Transverse colon (tissue), 4 donors: Measurements from ENCODE around the gene SETD1B. TPM values are rescaled to one million over a fixed set of nuclear protein-coding genes. Genes with fewer than 3 reads are reported as not detected.

Experiments
- DNase-seq: peaks from one replicate; pipeline ENCODE4 v3.0.0-alpha.2; 2019
- H3K27ac ChIP-seq, 4 donors: fragments of 200-600 bp; sonication (generic); 2 replicates each; pipeline ENCODE4 v1.5.1; 2016 to 2018; ENCODE audit warnings: inconsistent platforms in 4 of 4
- H3K27me3 ChIP-seq: fragments of 200-600 bp; sonication (generic); 2 replicates; pipeline ENCODE4 v1.5.1; 2017; ENCODE audit warnings: inconsistent platforms
- H3K36me3 ChIP-seq, 4 donors: fragments of 200-600 bp; sonication (generic); 2 replicates each; pipeline ENCODE4 v1.5.1; 2017 to 2019; ENCODE audit warnings: inconsistent platforms in 4 of 4
- H3K4me1 ChIP-seq, 4 donors: fragments of 200-600 bp; sonication (generic); 2 replicates each; pipeline ENCODE4 v1.5.1; 2017 to 2020; ENCODE audit warnings: inconsistent platforms in 4 of 4
- H3K4me3 ChIP-seq, 4 donors: fragments of 200-600 bp; sonication (generic); 1 replicate in 1 of 4; 2 replicates in 3 of 4; pipeline versions ENCODE4 v1.5.1 to v1.6.1; 2017 to 2019; ENCODE audit warnings: inconsistent platforms in 4 of 4
- H3K9me3 ChIP-seq, 2 donors: fragments of 200-600 bp; sonication (generic); 2 replicates each; pipeline ENCODE4 v1.5.1; 2017 to 2019; ENCODE audit warnings: inconsistent platforms in 2 of 2
- CTCF ChIP-seq, 5 experiments: fragments of 200-600 bp in 3 of 5; fragments of 450-650 bp in 2 of 5; sonication (generic) in 3 of 5; IDR thresholded peaks; 1 replicate in 2 of 5; 2 replicates in 3 of 5; pipeline ENCODE4 v1.5.1; 2016 to 2017; ENCODE audit warnings: antibody characterized with exemption in 5 of 5, inconsistent platforms in 3 of 5, mild to moderate bottlenecking in 2 of 5, moderate library complexity in 1 of 5
- EP300 ChIP-seq: sonication (generic); formaldehyde crosslinking; IDR thresholded peaks from one replicate; pipeline ENCODE4 v1.6.1; 2017; ENCODE audit warnings: antibody characterized with exemption, low read depth
- POLR2A ChIP-seq: fragments of 450-650 bp; IDR thresholded peaks from one replicate; pipeline ENCODE4 v1.6.1; 2016; ENCODE audit warnings: antibody characterized with exemption, mild to moderate bottlenecking, moderate library complexity
- POLR2AphosphoS5 ChIP-seq, 3 donors: sonication (generic); formaldehyde crosslinking; IDR thresholded peaks; one replicate each; pipeline ENCODE4 v1.6.1; 2016; ENCODE audit warnings: antibody characterized with exemption in 3 of 3
- WGBS, 2 donors: methylation state at CpG; one replicate each; pipeline ENCODE4 v1.1.5; 2018; ENCODE audit warnings: low coverage in 1 of 2; 5-methylcytosine and 5-hydroxymethylcytosine counted together
- in situ Hi-C, 4 donors: fragments of 200-750 bp; cut with MboI; loops; one replicate each; pipeline versions ENCODE4 v1.15.0 to v1.15.1; 2017; ENCODE audit warnings: low sequenced_read_pairs in 3 of 4, low pct_ligation_motif_present in 1 of 4, low pct_unique_long_range_greater_than_20kb in 1 of 4
- intact Hi-C: fragments of 100-400 bp; cut with DNase I; formaldehyde crosslinking; loops from one replicate; pipeline ENCODE4 v1.15.1; 2023; ENCODE audit warnings: low total_unique reads
- total RNA-seq, 4 donors: library from RNA; depleted of rRNA; stranded (reverse); fragments of >200 nt; gene quantifications; one replicate each; pipeline ENCODE4 v1.1.0, GENCODE V29; 2016

Gene SETD1B
- total RNA-seq, 4 donors from 2014 or later, result 13.4 to 39.6 (median 15.2) TPM

- TF ChIP-seq EP300 (peak; percentile 26), POLR2A (no peak), CTCF (IDR thresholded peaks at IDR 0.05) (no peak), POLR2AphosphoS5 (IDR thresholded peaks at IDR 0.05) (peak in 2 of 3 donors; percentile 27 to 65)
- no peaks in the 10 kb centered on the region for H3K36me3 ChIP-seq
- in situ Hi-C loops (loop anchor here in 3 of 4 donors (5.0 to 10.0 kb wide), 3 partner anchors 93 to 100 kb away; partner anchors contain the start of gene PSMD9 (in 1 of the 3)), intact Hi-C loops (loop anchor here (5.0 kb wide), 1 partner anchor 95 kb away; no protein-coding TSS in a partner anchor)
- no peaks in the 10 kb centered on the region for H3K9me3 ChIP-seq
- H3K27me3 ChIP-seq, result no peaks in the 10 kb centered on the region
- DNase-seq, result peak; percentile 81
- H3K27ac ChIP-seq, result peak overlapping the region; percentile 100
- WGBS, 2 donors, result 29% methylated on average over 14 of the region's 14 CpGs; no CpG with 5 or more reads in 1 of the 2 donors
- H3K4me1 ChIP-seq, result peaks cover 27 to 85% (median 50%) of the 10 kb centered on the region in 4 donors
- H3K4me3 ChIP-seq, result peak overlapping the region in 3 of 4 donors; percentile 43 to 56 (median 44)
Observed at GRCh38 chr12:121791671-121792551, 11.9 kb upstream of the SETD1B start.

DNA sequence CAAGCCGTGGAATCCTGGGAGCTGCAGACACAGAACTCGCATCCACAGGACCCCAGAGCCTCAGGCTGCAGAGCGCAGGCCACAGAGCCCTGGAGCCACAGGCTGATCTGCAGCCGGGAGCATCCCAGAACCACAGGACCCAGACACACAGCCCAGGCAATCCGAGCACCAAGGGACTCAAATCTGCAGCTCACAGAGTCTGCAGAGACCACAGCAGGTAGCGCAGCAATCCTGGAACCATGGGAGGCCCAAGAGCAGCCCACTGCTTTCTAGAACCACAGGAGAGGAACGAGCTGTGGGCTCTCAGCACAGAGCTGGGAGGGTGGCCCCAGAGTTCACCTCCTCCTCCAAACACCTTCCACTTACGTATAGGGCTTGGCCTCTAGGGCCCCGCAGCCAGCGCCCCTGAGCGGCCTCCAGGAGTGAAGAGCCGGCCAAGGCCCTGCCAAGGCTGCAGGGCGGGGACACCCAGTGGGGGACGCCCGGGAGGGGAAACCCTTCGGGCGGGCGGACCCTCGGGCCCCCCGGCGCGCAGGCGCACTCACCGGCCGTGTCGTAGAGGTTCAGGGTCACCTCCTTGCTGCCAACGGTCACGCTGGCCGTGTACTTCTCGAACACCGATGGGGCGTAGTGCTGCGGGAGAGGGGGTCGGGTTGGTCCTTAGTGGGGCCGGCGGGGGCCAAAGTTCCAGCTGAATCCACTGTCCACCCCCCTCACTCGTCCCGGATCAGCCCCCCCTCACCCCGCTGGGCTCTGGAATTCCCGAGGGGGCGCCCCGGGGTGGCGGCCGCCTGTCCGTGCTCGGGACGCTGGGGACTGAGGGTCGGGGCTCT lies 11.0 kb upstream of the SETD1B start:
- 34 to 70% methylated on average over 2 to 41 of the region's 48 CpGs for WGBS, 2 donors
- H3K27me3 ChIP-seq, result no peaks in the 10 kb centered on the region
- no peaks in the 10 kb centered on the region for H3K9me3 ChIP-seq
- peak overlapping the region; percentile 43 to 58 (median 50) for H3K4me3 ChIP-seq
- no peaks in the 10 kb centered on the region for H3K36me3 ChIP-seq
- in situ Hi-C loops, result loop anchor here in 3 of 4 donors (5.0 to 10.0 kb wide), 3 partner anchors 92 to 101 kb away; partner anchors contain the start of gene PSMD9 (in 1 of the 3)
- peak overlapping the region; percentile 100 for H3K27ac ChIP-seq
- H3K4me1 ChIP-seq, result peaks cover 34 to 88% (median 55%) of the 10 kb centered on the region in 4 donors
- DNase-seq, result peak; percentile 61
- intact Hi-C loops, result loop anchor here (5.0 kb wide), 1 partner anchor 96 kb away; no protein-coding TSS in a partner anchor
- TF ChIP-seq POLR2AphosphoS5 (IDR thresholded peaks at IDR 0.05), result no peak
- TF ChIP-seq EP300, result no peak
- no peak for TF ChIP-seq POLR2A
- no peak for TF ChIP-seq CTCF (IDR thresholded peaks at IDR 0.05)

DNA sequence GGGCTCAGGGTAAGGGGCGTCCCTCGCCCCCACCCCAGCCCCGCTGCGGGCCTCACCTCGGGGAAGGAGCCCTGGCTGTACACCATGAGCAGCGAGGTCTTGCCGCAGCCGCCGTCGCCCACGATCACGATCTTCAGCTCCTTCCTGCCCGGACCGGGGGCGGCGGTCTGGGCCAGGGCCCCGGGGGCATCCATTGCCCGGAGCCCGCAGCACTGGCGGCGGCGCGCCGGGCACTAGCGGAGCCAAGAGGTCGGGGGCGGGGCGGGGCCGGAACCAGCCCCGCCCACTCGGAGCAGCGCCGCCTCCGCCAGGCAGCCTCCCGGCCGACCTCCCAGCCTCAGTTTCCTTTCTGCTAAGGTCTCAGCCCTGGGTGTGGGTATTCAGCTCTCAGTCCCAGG lies 10.4 kb upstream of the SETD1B start, which contains the start of gene RHOF:
TSS of gene RHOF (minus strand) at position 249 of the 398 bp plus-strand sequence. CDS start at position 194, 55 bp downstream.
- no peaks in the 10 kb centered on the region for H3K9me3 ChIP-seq
- DNase-seq, result peak; percentile 73
- H3K27ac ChIP-seq, result peak within 1 kb of the TSS; percentile 100
- no peaks in the 10 kb centered on the region for H3K27me3 ChIP-seq
- peaks cover 40 to 88% (median 61%) of the 10 kb centered on the region in 4 donors for H3K4me1 ChIP-seq
- intact Hi-C loops (loop anchor here (5.0 kb wide), 1 partner anchor 96 kb away; no protein-coding TSS in a partner anchor), in situ Hi-C loops (loop anchor here in 3 of 4 donors (5.0 to 10.0 kb wide), 3 partner anchors 91 to 101 kb away; partner anchors contain the start of gene PSMD9 (in 1 of the 3))
- no peaks in the 10 kb centered on the region for H3K36me3 ChIP-seq
- H3K4me3 ChIP-seq, result peak within 1 kb of the TSS; percentile 43 to 58 (median 50)
- 0% methylated on average over 8 of the region's 36 CpGs; no CpG with 5 or more reads in 1 of the 2 donors for WGBS, 2 donors
- peak in 2 of 3 donors; percentile 40 to 68 for TF ChIP-seq POLR2AphosphoS5 (IDR thresholded peaks at IDR 0.05)
- TF ChIP-seq POLR2A, result peak; percentile 53
- TF ChIP-seq EP300, result no peak
- no peak for TF ChIP-seq CTCF (IDR thresholded peaks at IDR 0.05)
